DND-41 (cell line): ENCODE data around the gene VTI1A.

ENCODE experiments used
- ATAC-seq: fragments of 200-7000 bp; cut with Tn5 transposase; 3 replicates; pipeline ENCODE4 v1.9.1; 2021; ENCODE audit warnings: low read depth; ENCODE audit not compliant: insufficient read depth
- DNase-seq: peaks from one replicate; pipeline ENCODE4 v3.0.0-alpha.2; 2020
- H2AFZ ChIP-seq: 2 replicates; pipeline ENCODE4 v1.6.0; 2012; ENCODE audit warnings: low read depth, low read length
- H3K27ac ChIP-seq: 2 replicates; pipeline ENCODE4 v1.5.1; 2012; ENCODE audit warnings: low read length, inconsistent platforms
- H3K27me3 ChIP-seq: fragments of 200-600 bp; sonication (generic); 2 replicates; pipeline ENCODE4 v1.6.0; 2012; ENCODE audit warnings: low read length, mild to moderate bottlenecking, inconsistent platforms; ENCODE audit not compliant: insufficient read depth, poor library complexity
- H3K36me3 ChIP-seq: 2 replicates; pipeline ENCODE4 v1.5.1; 2012; ENCODE audit warnings: low read length, inconsistent platforms; ENCODE audit not compliant: insufficient read depth
- H3K4me1 ChIP-seq: 2 replicates; pipeline ENCODE4 v1.5.1; 2012; ENCODE audit warnings: mild to moderate bottlenecking, low read length; ENCODE audit not compliant: insufficient read depth
- H3K4me2 ChIP-seq: 2 replicates; pipeline ENCODE4 v1.6.0; 2012; ENCODE audit warnings: mild to moderate bottlenecking, moderate library complexity, low read length, inconsistent platforms; ENCODE audit not compliant: insufficient read depth
- H3K4me3 ChIP-seq, 2 experiments: fragments of 200-600 bp in 1 of 2; shearing (Covaris generic) in 1 of 2; 2 replicates each; pipeline ENCODE4 v1.5.1; 2012 to 2016; ENCODE audit warnings: inconsistent platforms in 2 of 2, low read length in 2 of 2, mild to moderate bottlenecking in 2 of 2, low read depth in 1 of 2, moderate library complexity in 1 of 2
- H3K79me2 ChIP-seq: 2 replicates; pipeline ENCODE4 v1.6.0; 2012; ENCODE audit warnings: low read length, inconsistent platforms; ENCODE audit not compliant: insufficient read depth
- H3K9ac ChIP-seq: 2 replicates; pipeline ENCODE4 v1.6.0; 2012; ENCODE audit warnings: low read depth, mild to moderate bottlenecking, inconsistent platforms, low read length, moderate library complexity
- H3K9me3 ChIP-seq: 2 replicates; pipeline ENCODE4 v1.5.1; 2012; ENCODE audit warnings: low read length, moderate library complexity, mild to moderate bottlenecking, inconsistent platforms; ENCODE audit not compliant: insufficient read depth, severe bottlenecking
- H4K20me1 ChIP-seq: 2 replicates; pipeline ENCODE4 v1.6.0; 2012; ENCODE audit warnings: low read length; ENCODE audit not compliant: insufficient read depth
- EZH2 ChIP-seq: IDR thresholded peaks from 3 replicates; pipeline ENCODE4 v1.6.1; 2012; ENCODE audit warnings: borderline replicate concordance, low read depth, mild to moderate bottlenecking, moderate library complexity, low read length, inconsistent platforms; ENCODE audit not compliant: severe bottlenecking
- TF ChIP-seq, protein P1 (sequence below): IDR thresholded peaks from 2 replicates; pipeline ENCODE4 v1.5.1; 2012; ENCODE audit warnings: borderline replicate concordance, low read length, moderate library complexity, mild to moderate bottlenecking; ENCODE audit not compliant: poor library complexity, severe bottlenecking; ENCODE audit errors: extremely low read depth

VTI1A gene

GRCh38 chr10:112559349-112559748, 112.3 kb downstream of the VTI1A start:
- no peak for ATAC-seq
- Histone ChIP-seq H3K4me3 (no peak overlapping the region), H3K27me3 (no peaks in the 10 kb centered on the region), H3K4me1 (no peaks in the 10 kb centered on the region), H2AFZ (no peak overlapping the region), H4K20me1 (no peaks in the 10 kb centered on the region), H3K36me3 (no peaks in the 10 kb centered on the region), H3K4me2 (no peak overlapping the region), H3K9me3 (no peaks in the 10 kb centered on the region), H3K9ac (no peak overlapping the region), H3K27ac (no peak overlapping the region), H3K79me2 (no peaks in the 10 kb centered on the region)
- no peak for DNase-seq
- TF ChIP-seq, protein P1, sequence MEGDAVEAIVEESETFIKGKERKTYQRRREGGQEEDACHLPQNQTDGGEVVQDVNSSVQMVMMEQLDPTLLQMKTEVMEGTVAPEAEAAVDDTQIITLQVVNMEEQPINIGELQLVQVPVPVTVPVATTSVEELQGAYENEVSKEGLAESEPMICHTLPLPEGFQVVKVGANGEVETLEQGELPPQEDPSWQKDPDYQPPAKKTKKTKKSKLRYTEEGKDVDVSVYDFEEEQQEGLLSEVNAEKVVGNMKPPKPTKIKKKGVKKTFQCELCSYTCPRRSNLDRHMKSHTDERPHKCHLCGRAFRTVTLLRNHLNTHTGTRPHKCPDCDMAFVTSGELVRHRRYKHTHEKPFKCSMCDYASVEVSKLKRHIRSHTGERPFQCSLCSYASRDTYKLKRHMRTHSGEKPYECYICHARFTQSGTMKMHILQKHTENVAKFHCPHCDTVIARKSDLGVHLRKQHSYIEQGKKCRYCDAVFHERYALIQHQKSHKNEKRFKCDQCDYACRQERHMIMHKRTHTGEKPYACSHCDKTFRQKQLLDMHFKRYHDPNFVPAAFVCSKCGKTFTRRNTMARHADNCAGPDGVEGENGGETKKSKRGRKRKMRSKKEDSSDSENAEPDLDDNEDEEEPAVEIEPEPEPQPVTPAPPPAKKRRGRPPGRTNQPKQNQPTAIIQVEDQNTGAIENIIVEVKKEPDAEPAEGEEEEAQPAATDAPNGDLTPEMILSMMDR: no peak
- no peak for TF ChIP-seq EZH2

- TF ChIP-seq, protein P1: no peak
- no peak for TF ChIP-seq EZH2
- Histone ChIP-seq H3K79me2 (no peaks in the 10 kb centered on the region), H3K27me3 (no peaks in the 10 kb centered on the region), H3K4me2 (no peak overlapping the region), H4K20me1 (no peaks in the 10 kb centered on the region), H3K4me1 (no peaks in the 10 kb centered on the region), H3K9ac (no peak overlapping the region), H3K4me3 (no peak overlapping the region), H3K36me3 (no peaks in the 10 kb centered on the region), H3K27ac (no peak overlapping the region), H3K9me3 (no peaks in the 10 kb centered on the region), H2AFZ (no peak overlapping the region)
- ATAC-seq (no peak), DNase-seq (no peak)
These were observed 115.1 kb downstream of the VTI1A start for GRCh38 chr10:112562122-112562521.

- no peak overlapping the region for H3K4me2 ChIP-seq
- no peak overlapping the region for H2AFZ ChIP-seq
- H3K36me3 ChIP-seq: no peaks in the 10 kb centered on the region
- H3K9ac ChIP-seq: no peak overlapping the region
- no peak overlapping the region for H3K27ac ChIP-seq
- no peaks in the 10 kb centered on the region for H4K20me1 ChIP-seq
- no peaks in the 10 kb centered on the region for H3K4me1 ChIP-seq
- no peaks in the 10 kb centered on the region for H3K79me2 ChIP-seq
- DNase-seq (no peak), ATAC-seq (no peak)
- no peak overlapping the region for H3K4me3 ChIP-seq
- H3K9me3 ChIP-seq: no peaks in the 10 kb centered on the region
- TF ChIP-seq EZH2: no peak
- TF ChIP-seq, protein P1: no peak
- H3K27me3 ChIP-seq: no peaks in the 10 kb centered on the region
These were observed 116.0 kb downstream of the VTI1A start for GRCh38 chr10:112562809-112563663.
